Stomach (tissue), 4 donors: ENCODE data around the gene MATK.

Experiments
- CTCF ChIP-seq, 7 experiments: fragments of 450-650 bp in 4 of 7; fragments of 200-600 bp in 3 of 7; sonication (generic) in 3 of 7; IDR thresholded peaks; one replicate each; pipeline ENCODE4 v1.5.1; 2016 to 2019; ENCODE audit warnings: antibody characterized with exemption in 7 of 7, control low read depth in 2 of 7, mild to moderate bottlenecking in 1 of 7
- EP300 ChIP-seq: sonication (generic); formaldehyde crosslinking; IDR thresholded peaks from one replicate; pipeline ENCODE4 v1.6.1; 2017; ENCODE audit warnings: antibody characterized with exemption
- POLR2A ChIP-seq, 4 donors: fragments of 450-650 bp; IDR thresholded peaks; one replicate each; pipeline ENCODE4 v1.6.1; 2016; ENCODE audit warnings: antibody characterized with exemption in 4 of 4, control low read depth in 2 of 4, mild to moderate bottlenecking in 1 of 4, moderate library complexity in 1 of 4
- POLR2AphosphoS5 ChIP-seq, 3 donors: sonication (generic); formaldehyde crosslinking; IDR thresholded peaks; one replicate each; pipeline ENCODE4 v1.6.1; 2016; ENCODE audit warnings: antibody characterized with exemption in 3 of 3

GRCh38 chr19:3782903-3783302 is 3.3 kb downstream of the MATK start:
- TF ChIP-seq CTCF (IDR thresholded peaks at IDR 0.05) = no peak
- TF ChIP-seq POLR2A (IDR thresholded peaks at IDR 0.05) = no peak
- TF ChIP-seq EP300 = no peak
- no peak for TF ChIP-seq POLR2AphosphoS5 (IDR thresholded peaks at IDR 0.05)
